Coronary artery (tissue), 2 donors: ENCODE measurements around the gene CTNNA2.

Experiments used
- DNase-seq: peaks from one replicate; pipeline ENCODE4 v3.0.0-alpha.2; 2017; ENCODE audit warnings: low spot score
- H3K27ac ChIP-seq, 2 donors: fragments of 200-600 bp; sonication (generic); one replicate each; pipeline ENCODE4 v1.5.1; 2016 to 2019
- H3K4me3 ChIP-seq: fragments of 200-600 bp; sonication (generic); 2 replicates; pipeline ENCODE4 v1.5.1; 2016; ENCODE audit warnings: mild to moderate bottlenecking, moderate library complexity
- CTCF ChIP-seq: fragments of 200-600 bp; sonication (generic); IDR thresholded peaks from one replicate; pipeline ENCODE4 v1.5.1; 2019; ENCODE audit warnings: antibody characterized with exemption

Gene CTNNA2

GRCh38 chr2:79622508-79622907, 109.7 kb downstream of the CTNNA2 start:
- no peak for TF ChIP-seq CTCF
- no peak for DNase-seq
- no peak overlapping the region for H3K27ac ChIP-seq
- H3K4me3 ChIP-seq, result no peak overlapping the region

- Histone ChIP-seq H3K27ac (no peak overlapping the region), H3K4me3 (no peak overlapping the region)
- TF ChIP-seq CTCF, result no peak
- DNase-seq, result no peak
These were observed 114.4 kb downstream of the CTNNA2 start for GRCh38 chr2:79627237-79627636.

GRCh38 chr2:79630060-79630459, 117.2 kb downstream of the CTNNA2 start:
- Histone ChIP-seq H3K4me3 (no peak overlapping the region), H3K27ac (no peak overlapping the region)
- TF ChIP-seq CTCF, result no peak
- no peak for DNase-seq

GRCh38 chr2:79630972-79631557, 118.2 kb downstream of the CTNNA2 start:
- TF ChIP-seq CTCF, result no peak

GRCh38 chr2:79638410-79638809, 125.6 kb downstream of the CTNNA2 start:
- no peak for DNase-seq
- Histone ChIP-seq H3K27ac (no peak overlapping the region), H3K4me3 (no peak overlapping the region)
- TF ChIP-seq CTCF, result no peak

More at GRCh38 chr2:79630972-79631557, 118.2 kb downstream of the CTNNA2 start:
- no peak overlapping the region for H3K4me3 ChIP-seq
- no peak for DNase-seq
- H3K27ac ChIP-seq, result no peak overlapping the region

- no peak for DNase-seq
These were observed 126.1 kb downstream of the CTNNA2 start for GRCh38 chr2:79638954-79639353.

More at GRCh38 chr2:79638954-79639353, 126.1 kb downstream of the CTNNA2 start:
- H3K4me3 ChIP-seq, result no peak overlapping the region
- TF ChIP-seq CTCF, result no peak
- H3K27ac ChIP-seq, result no peak overlapping the region
